HG03558 (cell line): Measurements from ENCODE around the gene KARS1.
A peak's percentile ranks its signal among the peaks of the same experiment; 100 is the strongest.
"Not testable (repeated sequence)": the region's sequence is repeated elsewhere in the genome, so short reads cannot be mapped to it uniquely, and the experiment has no call there.

ENCODE experiments used
- ATAC-seq: cut with Tn5 transposase; IDR thresholded peaks from one replicate; pipeline ENCODE4 v1.9.1; 2021; ENCODE audit warnings: moderate number of reproducible peaks; ENCODE audit not compliant: unreplicated experiment; ENCODE audit errors: extremely low read depth

The KARS1 gene

DNA sequence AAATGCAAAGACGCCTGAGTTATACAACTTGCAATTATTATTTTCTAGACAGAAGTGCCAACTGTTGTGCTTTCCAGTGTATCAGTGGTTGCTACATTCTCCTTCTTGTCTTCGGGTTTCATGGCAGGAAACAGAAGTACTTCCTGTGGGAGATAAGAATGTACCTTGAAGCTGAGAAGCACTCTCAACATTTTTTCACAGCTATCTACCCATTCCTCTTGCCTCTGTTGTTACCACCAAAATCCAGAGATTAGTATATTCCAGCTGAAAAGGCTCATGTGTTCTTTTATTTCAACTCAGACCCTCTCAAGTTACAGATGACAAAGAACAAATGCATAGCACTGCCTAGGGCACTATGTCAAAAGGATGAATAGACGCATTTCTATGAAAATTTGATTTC is 19.6 kb downstream of the KARS1 start:
- no peak for ATAC-seq

- ATAC-seq = no peak
Measured at GRCh38 chr16:75626806-75627205, 20.7 kb downstream of the KARS1 start.

GRCh38 chr16:75624921-75625334 is 22.5 kb downstream of the KARS1 start:
- ATAC-seq = no peak

- peak; percentile 91 for ATAC-seq
Measured at GRCh38 chr16:75622761-75623605, 24.5 kb downstream of the KARS1 start, which contains the start of gene ADAT1. TSS of gene ADAT1 (minus strand) at chr16:75623281. CDS start at chr16:75620799, 2,482 bp downstream.

GRCh38 chr16:75621170-75621477 is 26.3 kb downstream of the KARS1 start:
- ATAC-seq = no peak

- no peak for ATAC-seq
Measured at GRCh38 chr16:75620326-75621169, 26.9 kb downstream of the KARS1 start.

GRCh38 chr16:75618780-75619179 is 28.7 kb downstream of the KARS1 start:
- no peak for ATAC-seq

GRCh38 chr16:75617121-75617520 is 30.3 kb downstream of the KARS1 start:
- ATAC-seq = no peak

GRCh38 chr16:75616521-75617010 is 30.9 kb downstream of the KARS1 start:
- no peak for ATAC-seq

DNA sequence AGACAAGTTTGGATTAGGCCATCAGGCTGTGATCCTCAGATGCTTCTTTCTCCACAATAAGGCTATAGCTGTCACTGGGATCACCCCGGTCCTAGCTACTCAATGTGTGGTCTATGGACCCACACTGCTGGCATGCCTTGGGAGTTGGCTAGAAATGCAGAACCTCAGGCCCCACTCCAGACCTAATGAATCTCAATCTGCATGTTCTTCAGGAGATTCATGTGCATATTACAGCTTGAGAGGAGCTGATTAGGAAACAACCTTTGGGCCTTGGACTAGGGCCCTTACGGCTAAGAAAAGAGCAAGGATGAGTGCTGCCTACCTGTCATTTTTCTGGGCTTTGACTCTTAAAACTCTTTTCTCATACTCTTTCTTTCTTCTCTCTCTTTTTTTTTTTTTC is 31.8 kb downstream of the KARS1 start:
- ATAC-seq = no peak

GRCh38 chr16:75614066-75614897 is 33.2 kb downstream of the KARS1 start:
- no peak for ATAC-seq

- no peak for ATAC-seq
Measured at GRCh38 chr16:75606507-75606906, 41.0 kb downstream of the KARS1 start.

DNA sequence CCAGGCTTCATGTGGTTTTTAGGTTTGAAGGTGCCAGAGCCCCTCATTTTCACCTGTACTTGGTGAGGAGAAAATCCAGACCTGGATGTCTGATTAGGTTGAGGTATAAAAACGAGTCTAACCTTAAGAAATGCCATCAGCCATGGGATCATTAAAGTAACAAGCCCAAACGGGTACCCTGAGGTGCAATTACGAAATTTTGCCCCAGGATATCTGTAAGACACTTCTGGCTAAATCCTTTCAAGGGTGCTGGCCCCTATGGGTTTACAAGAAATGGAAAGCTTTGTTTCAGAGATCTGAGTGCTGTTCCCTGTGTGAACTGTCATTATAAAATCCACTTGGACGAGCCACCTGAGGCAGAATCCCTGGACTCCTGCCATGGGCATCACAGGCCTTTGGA is 44.2 kb downstream of the KARS1 start:
- ATAC-seq = no peak

GRCh38 chr16:75599452-75600277 is 47.8 kb downstream of the KARS1 start:
- ATAC-seq = no peak

- ATAC-seq = no peak
Measured at GRCh38 chr16:75593825-75594820, 53.3 kb downstream of the KARS1 start.

DNA sequence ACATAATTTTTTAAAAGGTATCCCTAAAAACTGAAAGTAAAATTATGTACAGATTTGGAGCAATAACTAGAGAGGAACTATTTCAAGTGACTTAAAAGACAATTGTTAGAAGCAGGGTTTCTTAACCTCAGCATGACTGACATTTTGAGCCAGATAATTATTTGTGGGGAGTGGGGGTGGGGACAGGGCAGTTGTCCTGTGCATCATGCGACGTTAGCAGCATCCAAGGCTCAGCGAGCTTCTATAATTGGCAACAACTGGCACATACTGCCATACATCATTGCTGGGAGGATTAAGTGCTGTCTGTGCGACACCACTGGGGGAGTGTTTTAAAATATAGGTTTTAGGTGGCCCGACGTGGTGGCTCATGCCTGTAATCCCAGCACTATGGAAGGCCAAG is 54.2 kb downstream of the KARS1 start:
- ATAC-seq = no peak

GRCh38 chr16:75591927-75592326 is 55.5 kb downstream of the KARS1 start:
- not testable (repeated sequence) for ATAC-seq
